Fibroblast of skin of back (primary cell): ENCODE measurements around the gene HEXD. TPM values are rescaled to one million over a fixed set of nuclear protein-coding genes. Genes with fewer than 3 reads are reported as not detected.
"Not testable (repeated sequence)": the region's sequence is repeated elsewhere in the genome, so short reads cannot be mapped to it uniquely, and the experiment has no call there.

ENCODE experiments used
- DNase-seq: peaks from one replicate; pipeline ENCODE4 v3.0.0-alpha.2; 2013
- polyA plus RNA-seq, 2 experiments: library from polyadenylated mRNA; unstranded; fragments of 120-200 nt; gene quantifications; one replicate each; pipeline ENCODE4 v1.2.1, GENCODE V29; 2013; ENCODE audit not compliant: insufficient read length in 2 of 2

HEXD gene
- polyA plus RNA-seq (2013, experiment 1 of 2; ENCODE audit: insufficient read length) = 8.8 TPM
- 10.9 TPM for polyA plus RNA-seq (2013, experiment 2 of 2; ENCODE audit: insufficient read length)

GRCh38 chr17:82418001-82418986, at the start of gene HEXD, which contains the start of gene OGFOD3:
TSS of gene HEXD (plus strand) at chr17:82418347. CDS start at chr17:82419800, 1,453 bp downstream.
TSS of gene OGFOD3 (minus strand) at chr17:82418586. CDS start at chr17:82418485, 101 bp downstream.
- peak; percentile 85 for DNase-seq

GRCh38 chr17:82369211-82369610, 48.9 kb upstream of the HEXD start:
- no peak for DNase-seq

GRCh38 chr17:82370471-82371332, 47.4 kb upstream of the HEXD start:
- DNase-seq = no peak

- no peak for DNase-seq
Observed at GRCh38 chr17:82371333-82372248, 46.6 kb upstream of the HEXD start, which contains the start of gene UTS2R. TSS of gene UTS2R (plus strand) at chr17:82371765. CDS start at chr17:82374325, 2,560 bp downstream.

- DNase-seq = no peak
Observed at GRCh38 chr17:82372249-82373071, 45.7 kb upstream of the HEXD start.

GRCh38 chr17:82373072-82373452, 45.1 kb upstream of the HEXD start:
- not testable (repeated sequence) for DNase-seq

- DNase-seq = no peak
Observed at GRCh38 chr17:82373731-82374625, 44.2 kb upstream of the HEXD start.

- no peak for DNase-seq
Observed at GRCh38 chr17:82374626-82375331, 43.4 kb upstream of the HEXD start.

- no peak for DNase-seq
Observed at GRCh38 chr17:82375359-82376041, 42.6 kb upstream of the HEXD start.

GRCh38 chr17:82376042-82376730, 42.0 kb upstream of the HEXD start:
- no peak for DNase-seq

GRCh38 chr17:82377294-82377693, 40.9 kb upstream of the HEXD start:
- DNase-seq = not testable (repeated sequence)

GRCh38 chr17:82377924-82378740, 40.0 kb upstream of the HEXD start:
- DNase-seq = no peak

- DNase-seq = no peak
Observed at GRCh38 chr17:82378741-82379021, 39.5 kb upstream of the HEXD start.

GRCh38 chr17:82380860-82381702, 37.1 kb upstream of the HEXD start:
- DNase-seq = no peak

- not testable (repeated sequence) for DNase-seq
Observed at GRCh38 chr17:82381703-82382009, 36.5 kb upstream of the HEXD start.
